GM18951 (cell line): ENCODE results near the gene MAP4K4.

Source experiments
- POLR2A ChIP-seq: IDR thresholded peaks from 4 replicates; pipeline ENCODE4 v1.6.1; 2011; ENCODE audit warnings: mild to moderate bottlenecking; ENCODE audit not compliant: insufficient read length, insufficient read depth; ENCODE audit errors: extremely low read depth
- in situ Hi-C: fragments of 300-500 bp; cut with MboI; formaldehyde crosslinking; loops from one replicate; pipeline ENCODE4 v1.12.0; 2022; ENCODE audit warnings: low sequenced_read_pairs, mixed read lengths, inconsistent platforms; ENCODE audit not compliant: unreplicated experiment

Gene MAP4K4

GRCh38 chr2:101732773-101733256 is 35.3 kb downstream of the MAP4K4 start:
- no peak for TF ChIP-seq POLR2A
- in situ Hi-C loops: no loop called here

GRCh38 chr2:101733257-101733993 is 35.9 kb downstream of the MAP4K4 start:
- no peak for TF ChIP-seq POLR2A
- in situ Hi-C loops: no loop called here

- no peak for TF ChIP-seq POLR2A
- in situ Hi-C loops: no loop called here
Measured at GRCh38 chr2:101734505-101735165, 37.1 kb downstream of the MAP4K4 start.

- in situ Hi-C loops: no loop called here
- no peak for TF ChIP-seq POLR2A
Measured at GRCh38 chr2:101735166-101735533, 37.6 kb downstream of the MAP4K4 start.

- no peak for TF ChIP-seq POLR2A
- in situ Hi-C loops: no loop called here
Measured at GRCh38 chr2:101736233-101736632, 38.7 kb downstream of the MAP4K4 start.

- no peak for TF ChIP-seq POLR2A
- in situ Hi-C loops: no loop called here
Measured at GRCh38 chr2:101736861-101737291, 39.4 kb downstream of the MAP4K4 start.

- no peak for TF ChIP-seq POLR2A
- in situ Hi-C loops: no loop called here
Measured at GRCh38 chr2:101737478-101738255, 40.2 kb downstream of the MAP4K4 start.

- in situ Hi-C loops: no loop called here
- TF ChIP-seq POLR2A: no peak
Measured at GRCh38 chr2:101738649-101739048, 41.1 kb downstream of the MAP4K4 start.

- no peak for TF ChIP-seq POLR2A
- in situ Hi-C loops: no loop called here
Measured at GRCh38 chr2:101740555-101740964, 43.1 kb downstream of the MAP4K4 start.

- TF ChIP-seq POLR2A: no peak
- in situ Hi-C loops: no loop called here
Measured at GRCh38 chr2:101741775-101742520, 44.4 kb downstream of the MAP4K4 start.

- no peak for TF ChIP-seq POLR2A
- in situ Hi-C loops: no loop called here
Measured at GRCh38 chr2:101742547-101742946, 45.0 kb downstream of the MAP4K4 start.

- in situ Hi-C loops: no loop called here
- no peak for TF ChIP-seq POLR2A
Measured at GRCh38 chr2:101743288-101743687, 45.8 kb downstream of the MAP4K4 start.

- in situ Hi-C loops: no loop called here
Measured at GRCh38 chr2:101744832-101745231, 47.3 kb downstream of the MAP4K4 start.

More at GRCh38 chr2:101744832-101745231, 47.3 kb downstream of the MAP4K4 start:
- TF ChIP-seq POLR2A: no peak
